GM18868 (cell line): Measurements from ENCODE around the gene HIGD1C.
A peak's percentile ranks its signal among the peaks of the same experiment; 100 is the strongest.

ENCODE experiments used
- ATAC-seq: cut with Tn5 transposase; IDR thresholded peaks from one replicate; pipeline ENCODE4 v1.9.1; 2021; ENCODE audit warnings: mild to moderate bottlenecking, moderate library complexity; ENCODE audit not compliant: unreplicated experiment

HIGD1C gene

DNA sequence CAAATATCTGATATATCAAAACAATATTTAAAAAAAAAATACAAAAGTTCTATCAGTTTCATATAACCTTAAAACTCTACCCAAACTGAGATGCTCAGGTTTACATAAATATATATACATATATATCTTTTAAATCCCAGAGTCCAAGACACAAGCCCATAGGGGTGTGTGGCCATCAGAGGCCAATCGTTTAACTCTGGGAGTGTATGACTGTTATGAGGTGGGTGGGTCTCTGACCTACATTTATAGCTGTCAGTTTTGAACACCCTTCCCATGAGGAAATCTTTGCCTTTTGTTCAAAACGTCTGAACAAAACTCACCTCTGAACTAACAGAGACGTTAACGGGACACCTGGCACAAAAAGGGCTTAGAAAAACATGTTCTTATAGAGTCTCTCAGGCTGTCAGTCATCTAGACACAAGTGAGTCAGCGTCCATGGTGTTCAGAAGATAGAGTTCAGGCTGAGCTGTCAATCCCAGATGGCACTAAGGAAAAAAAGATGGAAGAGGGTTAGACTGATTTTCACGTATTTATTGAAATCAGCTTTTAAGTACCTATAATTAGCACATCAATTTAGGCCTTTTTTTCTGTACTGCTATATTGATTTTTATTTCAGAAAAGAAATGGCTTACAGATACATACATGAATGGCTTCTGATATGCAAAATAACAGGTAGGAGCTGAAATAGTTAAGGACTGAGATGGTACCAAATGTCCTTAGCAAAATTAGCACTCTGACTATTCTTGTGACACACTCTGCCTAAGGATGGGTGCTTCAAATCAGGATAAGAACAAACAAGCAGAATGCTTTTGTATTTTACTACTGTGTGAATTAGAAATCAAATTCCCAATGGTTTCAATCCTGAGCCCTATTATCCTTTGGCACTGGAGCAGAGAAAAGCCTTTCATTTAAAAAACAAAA, 29.2 kb downstream of the HIGD1C start:
- ATAC-seq = no peak

DNA sequence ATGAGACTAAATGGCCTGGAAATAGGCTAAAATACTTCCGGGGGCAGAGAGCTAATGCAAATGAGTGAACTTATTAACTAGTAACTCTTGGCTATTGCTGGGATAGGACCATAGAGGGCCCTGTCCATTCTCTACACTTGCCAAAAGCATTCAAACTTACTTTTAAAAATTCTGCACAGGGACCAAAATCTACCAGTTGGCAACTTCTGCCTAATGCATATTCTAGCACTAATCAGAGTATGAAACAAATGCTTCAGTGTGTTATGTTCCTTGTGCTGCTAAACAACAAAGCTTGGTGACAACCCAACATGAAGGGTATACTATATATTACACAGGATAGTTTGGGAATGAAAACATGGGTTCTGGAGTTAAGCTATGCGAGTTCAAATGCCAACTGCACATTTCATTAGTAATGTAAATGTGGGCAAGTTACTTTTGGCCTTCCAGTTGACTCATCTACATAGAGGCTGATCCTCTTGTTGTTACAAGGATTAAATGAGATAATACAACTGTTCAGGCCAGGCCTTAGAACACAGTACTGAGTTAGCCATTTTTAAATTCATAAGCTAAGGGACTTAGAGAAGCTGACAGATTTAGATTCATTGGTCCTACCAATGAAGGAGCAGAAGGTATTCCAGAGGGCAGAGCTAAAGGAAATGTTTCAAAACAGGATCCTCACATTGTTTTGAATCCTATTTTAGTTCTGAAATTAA, 32.4 kb downstream of the HIGD1C start:
- no peak for ATAC-seq

DNA sequence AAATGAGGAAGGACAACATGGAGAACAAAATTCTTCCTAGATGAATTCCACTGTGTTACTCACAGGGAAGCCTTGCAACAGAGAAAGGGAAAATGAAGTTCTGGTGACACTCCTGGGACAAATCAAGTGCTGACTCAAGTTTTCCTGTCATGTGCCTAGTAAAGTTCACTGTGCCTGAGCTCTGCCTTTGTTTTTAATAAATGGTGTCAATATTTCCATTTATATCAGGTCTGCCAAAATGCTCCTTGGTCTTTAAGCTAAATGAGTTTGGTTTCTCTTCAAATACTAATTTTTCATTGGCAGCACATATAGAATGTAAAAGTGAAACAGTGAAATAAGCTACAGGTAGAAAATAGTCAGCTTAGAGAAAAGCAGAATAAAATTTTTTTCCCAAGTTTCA, 33.0 kb downstream of the HIGD1C start:
- ATAC-seq = no peak

DNA sequence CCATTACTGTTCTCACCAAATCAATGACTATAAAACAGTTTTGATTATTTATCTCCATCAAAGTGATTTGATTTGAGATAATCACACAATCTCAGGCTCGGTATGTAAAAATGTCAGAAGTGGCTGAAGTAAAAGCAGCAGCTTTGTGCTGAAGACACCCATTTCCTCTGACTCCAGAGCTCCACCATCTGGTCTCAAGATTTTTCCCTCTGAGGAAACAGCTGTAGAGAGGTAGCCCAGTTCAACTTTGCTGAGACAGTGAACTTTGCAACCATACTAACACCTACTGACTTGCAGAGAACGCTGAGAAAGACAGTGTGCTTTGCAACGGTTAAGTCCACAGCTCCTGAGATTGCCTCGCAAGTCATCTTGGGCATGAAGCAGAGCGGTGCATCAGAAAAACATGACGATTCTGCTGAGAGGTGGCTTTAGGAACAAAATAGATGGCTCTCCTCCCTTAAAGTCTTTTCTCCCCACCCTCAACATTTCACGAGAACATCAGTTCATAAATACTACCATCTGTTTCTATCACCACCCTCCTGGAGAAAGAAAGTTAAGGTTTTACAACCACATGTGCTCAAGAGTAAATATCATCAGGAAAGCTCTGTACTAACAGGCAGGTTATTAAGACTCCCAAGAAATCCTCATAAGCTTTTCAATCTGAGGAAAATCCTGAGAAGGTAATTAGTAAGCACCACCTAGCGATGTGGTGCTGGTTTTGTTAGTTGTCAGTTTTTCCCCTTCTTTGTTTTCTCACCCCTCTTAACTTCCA, 34.8 kb downstream of the HIGD1C start:
- no peak for ATAC-seq

DNA sequence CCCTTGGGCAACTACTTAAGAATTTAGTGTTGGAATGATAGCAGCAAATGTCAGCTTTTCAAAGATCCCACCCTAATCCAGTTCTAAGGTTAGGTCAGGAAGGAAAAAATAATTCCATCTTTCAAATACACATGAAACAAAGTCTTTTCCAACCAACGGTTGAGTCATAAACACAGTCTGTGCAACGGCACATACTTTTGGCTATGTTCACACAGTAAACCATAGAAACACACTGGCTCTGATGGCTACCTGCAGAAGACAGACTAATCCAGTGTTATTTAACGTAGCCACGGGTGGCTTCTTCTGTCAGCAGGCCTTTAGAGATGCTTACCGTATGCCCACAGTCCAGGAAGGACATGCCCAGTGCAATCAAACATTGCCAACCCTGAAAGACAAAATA, 35.7 kb downstream of the HIGD1C start:
- ATAC-seq = no peak

DNA sequence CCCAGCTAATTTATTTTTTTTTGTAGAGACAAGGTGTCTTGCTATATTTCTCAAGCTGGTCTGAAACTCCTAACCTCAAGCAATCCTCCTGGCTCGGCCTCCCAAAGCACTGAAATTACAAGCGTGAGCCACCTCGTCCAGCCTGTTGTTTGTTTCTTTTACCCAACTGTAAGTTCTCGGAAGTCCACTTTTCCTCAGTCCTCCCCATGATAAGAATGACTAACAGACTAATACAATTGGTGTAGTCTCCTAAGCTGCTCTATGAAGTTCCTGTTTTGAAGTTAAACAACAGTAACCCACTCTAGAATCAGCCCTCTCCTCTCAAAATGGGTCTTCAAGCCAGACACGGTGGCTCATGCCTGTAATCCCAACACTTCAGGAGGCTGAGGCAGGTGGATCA, 36.5 kb downstream of the HIGD1C start:
- no peak for ATAC-seq

DNA sequence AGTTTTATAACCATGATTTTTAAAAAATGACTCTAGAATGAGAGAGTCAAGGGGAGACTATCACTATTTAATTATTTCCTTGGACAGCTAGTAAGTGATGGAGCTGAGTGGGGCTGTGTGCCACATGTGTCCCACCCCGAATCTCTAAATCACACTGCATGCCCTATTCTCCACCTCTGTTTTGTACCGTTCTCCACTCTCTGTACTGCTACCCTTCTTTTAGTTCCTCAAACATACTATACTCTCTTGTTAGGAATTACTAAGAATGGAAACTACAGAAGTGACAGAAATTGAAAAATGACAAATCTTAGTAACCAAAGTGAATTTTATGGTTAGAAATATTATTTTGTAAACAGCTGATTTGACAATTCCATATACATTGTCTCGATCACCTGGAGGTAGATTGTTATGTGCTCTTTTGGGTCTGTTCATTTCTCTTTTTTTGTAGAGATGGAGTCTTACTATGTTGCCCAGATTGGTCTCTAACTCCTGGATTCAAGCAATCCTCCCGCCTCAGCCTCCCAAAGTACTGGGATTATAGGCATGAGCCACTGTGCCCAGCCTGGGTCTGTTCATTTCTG, 37.9 kb downstream of the HIGD1C start:
- no peak for ATAC-seq

DNA sequence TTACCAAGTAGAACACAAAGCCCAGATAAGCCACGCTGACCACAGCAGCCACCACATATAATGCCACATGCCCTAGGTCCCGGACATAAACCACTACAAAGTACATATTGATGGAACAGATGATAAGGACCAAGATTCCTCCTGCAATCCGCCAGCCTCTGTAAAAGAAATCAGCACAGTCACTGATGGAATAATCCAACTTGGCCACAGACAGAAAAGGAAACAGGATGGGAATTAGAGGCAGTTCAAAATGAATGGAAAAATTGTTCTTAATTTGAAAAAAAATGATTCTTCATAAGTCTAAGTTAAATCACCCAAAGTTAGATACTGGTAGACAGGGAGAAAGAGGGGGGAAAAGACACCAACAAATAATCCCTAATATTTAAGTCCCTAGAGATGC, 38.4 kb downstream of the HIGD1C start:
- no peak for ATAC-seq

DNA sequence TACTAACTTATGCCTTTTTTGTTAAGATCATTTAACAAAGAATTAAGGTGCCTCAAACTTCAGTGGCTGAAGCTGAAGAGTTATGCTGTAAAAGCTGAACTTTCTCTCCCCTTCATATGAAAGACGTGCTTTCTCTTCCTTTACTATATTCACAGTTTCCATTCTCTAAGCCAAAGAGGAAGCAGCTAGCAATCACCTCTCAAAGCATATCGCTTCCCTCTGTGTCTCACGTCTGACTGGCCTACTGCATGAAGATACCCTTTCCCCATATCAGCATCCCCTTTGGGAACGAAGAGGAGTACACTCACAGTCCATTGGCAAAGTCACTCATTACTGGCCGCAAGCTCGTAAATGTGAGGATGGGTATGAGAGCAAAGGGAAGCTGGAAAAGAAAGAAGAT, 38.9 kb downstream of the HIGD1C start:
- ATAC-seq = no peak

DNA sequence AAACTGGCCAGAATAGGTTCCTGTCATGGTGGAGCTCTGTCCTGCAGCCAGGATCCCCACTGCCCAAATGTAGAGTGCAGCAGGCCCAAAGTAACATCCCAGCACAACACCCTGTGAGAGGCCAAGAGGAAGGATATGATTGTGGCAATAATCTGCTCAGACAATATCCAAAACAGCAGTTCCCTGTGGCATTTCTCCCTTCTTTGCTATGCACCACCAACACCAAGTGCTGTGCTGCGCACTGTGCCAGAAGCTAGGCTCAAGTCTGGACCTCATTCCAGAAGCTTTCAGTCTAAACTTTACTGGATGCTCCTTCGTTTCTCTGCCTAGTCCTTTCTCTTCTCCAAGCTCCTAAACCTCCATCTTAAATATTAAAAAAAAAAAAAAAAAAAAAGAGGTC, 40.5 kb downstream of the HIGD1C start:
- ATAC-seq = no peak

DNA sequence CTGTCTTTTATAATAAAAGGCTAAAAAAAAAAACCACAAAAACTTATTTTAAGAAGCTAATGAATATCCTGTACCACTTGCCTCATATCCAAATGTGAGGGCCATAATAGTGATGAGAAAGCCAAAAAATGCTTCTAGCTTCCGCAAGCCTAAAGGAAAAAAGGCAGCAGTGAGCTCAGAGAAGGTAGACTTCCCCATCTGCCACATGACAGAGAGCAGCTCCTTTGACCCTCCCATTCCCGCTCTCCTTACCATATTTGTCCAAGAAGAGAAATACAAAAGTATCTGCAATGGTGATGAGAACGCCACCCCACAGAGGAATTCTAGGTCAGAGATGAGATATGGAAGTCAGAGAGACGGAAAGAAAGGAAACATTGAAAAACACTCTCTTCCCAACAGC, 46.7 kb downstream of the HIGD1C start:
- ATAC-seq = no peak

DNA sequence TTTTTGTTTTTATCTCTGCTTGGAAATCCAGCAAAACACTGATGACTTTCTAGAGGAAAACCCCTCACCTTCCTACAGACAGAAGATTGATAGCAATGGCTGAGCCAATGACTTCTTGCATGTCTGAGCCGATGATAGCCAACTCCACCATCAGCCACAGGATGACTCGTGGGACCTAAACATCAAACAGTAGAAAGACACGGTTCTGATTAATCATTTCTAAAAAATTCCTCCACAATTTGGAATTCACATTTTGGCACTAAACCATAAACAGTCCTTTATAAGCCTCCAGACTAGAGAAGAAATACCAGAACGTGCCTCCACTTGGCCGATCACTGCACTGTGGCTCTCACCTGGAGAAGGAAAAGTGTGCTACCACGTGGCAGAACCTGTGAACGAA, 47.9 kb downstream of the HIGD1C start:
- no peak for ATAC-seq

DNA sequence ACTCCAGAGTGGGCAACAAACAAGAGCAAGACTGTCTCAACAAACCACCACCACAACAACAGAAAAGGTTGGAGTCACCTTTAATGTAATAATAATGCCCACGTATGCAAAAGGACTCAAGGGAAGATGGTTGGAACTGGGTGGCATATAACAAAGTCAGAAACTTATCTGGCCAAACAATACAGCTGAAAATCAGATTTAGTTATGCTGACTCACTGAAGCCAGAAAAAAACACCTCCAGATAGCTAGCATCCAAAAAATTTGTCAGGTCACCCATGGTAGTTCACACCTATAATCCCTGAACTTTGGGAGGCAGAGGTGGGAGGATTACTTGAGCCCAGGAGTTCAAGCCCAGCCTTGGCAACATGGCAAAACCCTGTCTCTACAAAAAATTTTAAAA, 49.5 kb downstream of the HIGD1C start:
- no peak for ATAC-seq

DNA sequence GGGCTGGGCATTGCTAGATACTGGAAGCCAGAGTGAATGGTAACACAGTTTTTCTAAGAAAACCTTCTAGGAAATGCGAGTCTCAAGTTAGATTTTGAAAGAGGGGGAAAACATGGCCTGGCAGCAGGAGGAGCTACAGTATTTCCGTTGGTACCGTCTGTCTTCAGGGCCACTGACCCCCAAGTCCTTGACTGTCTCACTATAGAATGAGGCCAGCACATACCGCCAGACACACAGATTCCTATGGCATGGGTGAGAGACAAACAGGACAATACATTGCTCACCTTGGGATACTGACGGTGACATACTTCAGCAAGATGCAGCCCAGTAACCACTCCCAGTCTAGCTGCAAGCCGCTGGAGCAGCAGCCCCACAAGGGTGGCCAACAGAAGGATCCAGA, 52.2 kb downstream of the HIGD1C start:
- no peak for ATAC-seq

DNA sequence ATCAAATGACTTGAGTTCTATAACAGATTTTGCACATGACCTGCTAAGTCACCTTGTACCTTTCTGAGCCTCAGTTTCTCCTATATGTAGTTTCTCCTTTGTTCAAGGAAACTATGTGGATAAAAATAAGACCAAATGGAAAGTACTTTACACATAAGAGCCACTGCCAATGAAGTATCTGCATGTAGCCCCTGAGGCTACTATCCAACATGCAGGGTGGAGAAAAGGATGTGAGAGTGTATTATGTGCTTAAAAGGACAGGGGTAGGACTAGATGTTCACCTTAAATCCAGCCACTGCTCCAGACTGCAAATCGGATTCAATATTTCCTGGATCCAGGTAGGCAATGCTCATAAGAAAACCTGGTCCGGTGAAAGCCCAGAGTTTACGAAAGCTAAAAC, 52.7 kb downstream of the HIGD1C start:
- no peak for ATAC-seq

DNA sequence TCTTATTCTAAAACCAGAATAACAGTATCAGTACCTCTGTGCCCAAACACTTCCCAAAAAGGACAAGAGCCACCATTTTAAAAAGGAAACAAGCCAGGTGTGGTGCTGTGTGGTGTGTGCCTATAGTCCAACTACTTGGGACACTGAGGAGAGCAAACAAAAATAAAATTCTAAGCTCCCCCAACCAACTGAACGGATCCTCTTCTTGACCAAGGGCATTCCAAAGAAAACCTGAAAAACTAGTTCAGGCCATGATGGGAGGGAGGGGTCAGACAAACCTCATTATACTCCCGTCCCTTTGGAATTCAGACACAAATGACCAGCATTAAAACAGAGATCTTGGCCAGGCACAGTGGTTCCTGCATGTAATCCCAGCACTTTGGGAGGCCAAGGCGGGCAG, 53.3 kb downstream of the HIGD1C start:
- ATAC-seq = no peak

DNA sequence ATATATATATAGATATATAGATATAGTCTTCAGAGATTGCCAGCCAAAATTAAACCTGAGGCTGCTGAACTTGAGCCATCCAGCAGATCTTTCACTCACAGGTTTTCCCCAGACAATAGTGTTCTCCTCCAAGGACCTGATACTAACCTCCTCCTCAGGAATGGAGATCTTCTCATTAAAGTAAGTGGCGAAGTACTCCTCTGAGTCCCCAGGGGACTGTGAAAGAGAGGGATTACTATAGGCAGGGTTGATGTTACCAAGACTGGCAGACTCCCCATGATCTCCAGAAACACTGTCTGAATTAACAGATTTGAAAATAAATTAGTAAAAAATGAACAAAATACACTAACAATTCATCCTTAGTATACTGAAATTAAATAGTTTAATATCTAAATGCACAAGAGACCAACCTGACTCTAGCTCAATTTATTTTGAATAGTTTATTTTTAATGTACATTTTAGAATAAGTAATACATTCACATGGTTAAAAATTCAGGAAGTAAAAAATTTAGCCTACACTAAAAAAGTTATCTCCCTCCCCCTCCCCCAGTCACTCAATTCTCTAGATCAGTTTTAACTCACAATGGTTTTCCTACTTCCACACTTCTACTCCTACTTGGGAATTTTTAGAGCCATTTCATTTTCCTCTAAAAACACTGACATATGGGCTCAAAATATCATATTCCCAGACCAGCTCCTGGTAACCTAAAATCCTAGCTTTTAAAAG, 56.1 kb downstream of the HIGD1C start:
- no peak for ATAC-seq

DNA sequence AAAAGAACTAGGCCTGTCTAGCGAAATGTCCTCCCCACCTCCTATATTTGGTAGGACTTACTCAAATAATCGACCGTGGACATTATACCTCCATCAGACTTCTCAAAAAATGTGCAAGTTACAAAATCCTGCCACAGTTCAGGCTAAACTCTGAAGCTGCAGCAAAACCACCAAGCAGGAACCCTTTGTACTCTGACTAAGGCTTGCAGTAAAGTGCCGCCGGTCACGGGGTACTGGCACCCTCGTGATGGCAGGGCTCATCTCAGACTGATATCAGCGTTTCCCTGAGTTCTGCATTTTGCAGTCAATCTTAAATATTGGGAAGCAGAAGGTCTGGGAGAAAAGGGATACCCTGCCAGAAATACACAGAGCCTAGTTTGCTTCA, 56.7 kb downstream of the HIGD1C start:
- peak; percentile 54 for ATAC-seq

DNA sequence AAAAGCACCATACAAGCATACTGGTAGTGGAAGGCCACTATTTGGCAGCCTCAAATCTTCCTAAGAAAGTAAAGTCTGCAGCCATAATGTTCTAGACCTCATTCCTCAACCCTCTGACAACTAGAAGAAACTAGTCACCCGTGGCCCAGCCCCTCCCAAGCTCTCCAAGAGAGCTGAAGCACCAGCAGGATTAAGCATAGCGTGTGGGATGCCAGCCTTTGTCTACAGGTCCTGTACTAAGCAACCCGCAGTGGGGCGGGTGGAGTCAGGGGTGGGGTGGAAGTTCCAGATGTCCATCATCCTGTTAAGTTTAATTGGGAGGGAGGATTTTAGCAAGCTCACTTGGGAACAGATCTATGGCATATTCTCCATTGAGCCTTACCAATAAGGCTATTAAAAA, 59.6 kb downstream of the HIGD1C start:
- ATAC-seq = no peak

DNA sequence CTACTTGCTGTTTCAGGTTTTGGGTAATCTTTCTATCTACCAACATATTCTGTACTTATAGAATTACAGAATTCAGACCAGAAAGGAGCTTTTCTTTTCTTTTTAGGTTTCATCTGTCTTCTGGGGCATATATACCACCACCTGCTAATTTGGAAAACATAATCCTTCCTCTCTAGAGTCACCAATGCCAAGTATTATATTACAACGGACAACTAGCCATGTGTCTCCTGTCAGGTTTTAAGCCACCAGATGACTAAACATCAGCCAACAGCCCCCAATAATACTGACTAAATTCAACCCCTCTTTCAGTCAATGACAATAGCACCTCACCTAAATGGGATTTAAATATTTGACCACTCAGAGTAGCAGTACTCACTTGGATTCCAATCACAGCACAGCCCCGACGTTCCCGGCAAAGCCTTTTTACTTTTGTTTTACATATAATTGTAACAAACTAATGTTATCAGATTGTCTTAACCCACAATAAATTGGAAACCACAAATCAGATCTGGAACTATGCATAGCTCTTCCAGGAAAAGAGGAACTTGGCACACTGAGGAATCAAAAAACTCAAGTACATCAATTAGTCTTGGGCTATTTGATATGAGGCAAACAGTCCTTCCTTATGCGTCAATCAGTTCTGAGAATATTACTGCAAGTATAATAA, 60.4 kb downstream of the HIGD1C start:
- ATAC-seq = no peak
